ENCODE results near the gene PHB1. TPM values are rescaled to one million over a fixed set of nuclear protein-coding genes. Genes with fewer than 3 reads are reported as not detected.
"Not testable (repeated sequence)": the region's sequence is repeated elsewhere in the genome, so short reads cannot be mapped to it uniquely, and the experiment has no call there.

The PHB1 gene
- total RNA-seq, 1 donor from 2014 or later: 127 TPM

DNA sequence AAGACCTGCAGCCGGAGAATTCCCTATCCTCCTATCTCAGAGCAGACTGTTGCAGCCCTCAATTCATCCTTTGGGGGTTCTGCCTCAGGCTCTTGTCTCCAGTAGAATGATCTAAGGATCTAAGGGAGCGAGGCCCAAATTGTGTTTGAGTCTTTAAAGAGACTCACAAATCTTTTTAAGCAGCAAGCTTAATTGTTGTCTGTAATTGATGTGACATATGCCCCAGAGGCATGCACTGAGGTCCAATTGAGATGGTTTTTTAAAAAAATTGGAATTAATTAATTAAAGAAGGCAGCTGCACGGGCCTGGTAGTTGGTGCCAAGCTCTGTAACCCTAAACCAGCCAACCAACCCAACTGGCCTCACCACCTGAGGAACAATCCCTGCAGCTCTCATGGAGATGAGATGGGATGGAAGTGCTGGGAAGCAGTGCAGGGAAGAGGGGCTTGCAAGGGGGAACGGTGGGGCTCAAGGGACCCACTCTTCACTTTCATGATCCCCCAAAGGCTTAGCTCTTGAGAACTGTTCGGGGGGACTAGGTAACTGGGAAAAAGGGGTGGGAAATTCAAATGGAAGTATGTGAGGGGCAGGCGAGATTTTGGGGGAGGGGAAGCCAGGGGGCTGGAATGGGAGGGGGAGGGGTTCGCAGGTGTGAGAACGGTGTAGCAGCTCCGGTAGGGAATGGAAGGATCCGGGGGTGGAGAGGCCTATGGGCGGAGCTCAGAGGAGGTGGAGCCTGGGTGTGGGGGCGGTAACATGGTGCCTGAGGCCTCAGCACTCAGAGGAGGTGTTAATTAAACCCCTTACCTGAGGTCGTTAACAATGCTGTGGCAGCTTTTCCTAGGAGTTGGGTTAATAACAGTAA, 43.5 kb downstream of the PHB1 start:
- H3K27me3 ChIP-seq: no peaks in the 10 kb centered on the region
- no peaks in the 10 kb centered on the region for H3K4me1 ChIP-seq
- intact Hi-C loops (cut with DNase I): no loop called here
- DNase-seq (no peak), ATAC-seq (peak; percentile 44)
- H3K9me3 ChIP-seq: no peaks in the 10 kb centered on the region
- no peak overlapping the region for H3K27ac ChIP-seq
- no peaks in the 10 kb centered on the region for H3K36me3 ChIP-seq
- H3K4me3 ChIP-seq: no peak overlapping the region
- TF ChIP-seq CTCF (IDR thresholded peaks at IDR 0.05): no peak

GRCh38 chr17:49369760-49370159, 44.9 kb downstream of the PHB1 start:
- intact Hi-C loops (cut with DNase I): no loop called here

GRCh38 chr17:49369089-49369488, 45.6 kb downstream of the PHB1 start:
- no peak overlapping the region for H3K4me3 ChIP-seq
- no peak for TF ChIP-seq CTCF (IDR thresholded peaks at IDR 0.05)
- no peaks in the 10 kb centered on the region for H3K36me3 ChIP-seq
- no peaks in the 10 kb centered on the region for H3K9me3 ChIP-seq
- H3K27ac ChIP-seq: no peak overlapping the region
- no peaks in the 10 kb centered on the region for H3K4me1 ChIP-seq
- no peaks in the 10 kb centered on the region for H3K27me3 ChIP-seq
- no peak for DNase-seq
- ATAC-seq: no peak
- intact Hi-C loops (cut with DNase I): no loop called here

More at GRCh38 chr17:49369760-49370159, 44.9 kb downstream of the PHB1 start:
- Histone ChIP-seq H3K27me3 (no peaks in the 10 kb centered on the region), H3K4me1 (no peaks in the 10 kb centered on the region), H3K36me3 (no peaks in the 10 kb centered on the region), H3K27ac (no peak overlapping the region), H3K9me3 (no peaks in the 10 kb centered on the region), H3K4me3 (no peak overlapping the region)
- ATAC-seq: no peak
- DNase-seq: no peak
- TF ChIP-seq CTCF (IDR thresholded peaks at IDR 0.05): no peak

DNA sequence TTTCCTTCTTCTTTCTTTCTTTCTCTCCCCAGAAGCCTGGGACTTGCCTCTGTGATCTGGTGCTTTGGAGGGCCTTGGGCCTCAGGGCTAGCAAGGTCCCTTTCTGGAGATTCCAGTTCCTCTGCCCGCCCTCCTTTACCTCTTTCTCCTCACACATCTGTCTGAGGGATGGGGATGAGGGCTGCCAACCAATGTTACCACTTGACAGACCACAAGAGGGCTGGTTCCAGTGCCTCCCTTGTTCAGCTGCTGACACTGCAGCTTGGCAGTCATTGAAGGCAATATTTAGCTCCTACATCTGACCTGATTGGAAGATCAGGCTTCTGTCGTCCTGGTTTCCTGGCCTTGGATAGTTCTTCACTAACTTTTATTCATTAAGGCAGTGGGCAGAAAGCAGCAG, 49.0 kb downstream of the PHB1 start:
- TF ChIP-seq CTCF (IDR thresholded peaks at IDR 0.05): no peak
- DNase-seq: no peak

GRCh38 chr17:49365126-49365525, 49.6 kb downstream of the PHB1 start:
- H3K9me3 ChIP-seq; H3K36me3 ChIP-seq; H3K27me3 ChIP-seq; H3K27ac ChIP-seq; DNase-seq; H3K4me3 ChIP-seq; intact Hi-C loops (cut with DNase I); ATAC-seq: not testable (repeated sequence)
- peaks cover 13% of the 10 kb centered on the region for H3K4me1 ChIP-seq

More for the DNA sequence above, 49.0 kb downstream of the PHB1 start:
- Histone ChIP-seq H3K4me3 (no peak overlapping the region), H3K4me1 (peaks cover 8% of the 10 kb centered on the region), H3K27ac (no peak overlapping the region), H3K9me3 (no peaks in the 10 kb centered on the region), H3K36me3 (no peaks in the 10 kb centered on the region), H3K27me3 (no peaks in the 10 kb centered on the region)
- no peak for ATAC-seq
- intact Hi-C loops (cut with DNase I): no loop called here

DNA sequence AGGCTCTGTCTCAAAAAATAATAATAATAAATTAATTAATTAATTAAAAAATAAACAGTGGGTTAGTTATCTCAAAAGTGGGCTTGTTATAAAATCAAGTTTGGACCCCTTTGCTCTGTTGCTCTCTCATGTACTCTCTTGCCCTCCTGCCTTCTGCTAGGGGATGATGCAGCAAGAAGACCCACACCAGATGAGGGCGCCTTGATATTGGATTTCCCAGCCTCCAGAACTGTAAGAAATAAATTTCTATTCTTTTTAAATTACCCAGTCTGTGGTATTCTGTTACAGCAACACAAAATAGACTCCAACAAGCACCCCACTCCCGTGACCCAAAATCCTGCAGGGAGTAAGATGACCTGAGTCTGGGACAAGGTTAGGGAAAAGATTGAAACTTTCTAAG, 50.6 kb downstream of the PHB1 start:
- Histone ChIP-seq H3K9me3 (no peaks in the 10 kb centered on the region), H3K27me3 (no peaks in the 10 kb centered on the region), H3K36me3 (no peaks in the 10 kb centered on the region), H3K27ac (no peak overlapping the region), H3K4me3 (no peak overlapping the region), H3K4me1 (peaks cover 23% of the 10 kb centered on the region)
- intact Hi-C loops (cut with DNase I): no loop called here
- no peak for DNase-seq
- ATAC-seq: no peak
- TF ChIP-seq CTCF (IDR thresholded peaks at IDR 0.05): no peak
